ENCODE results near the gene FAM156A.

DNA sequence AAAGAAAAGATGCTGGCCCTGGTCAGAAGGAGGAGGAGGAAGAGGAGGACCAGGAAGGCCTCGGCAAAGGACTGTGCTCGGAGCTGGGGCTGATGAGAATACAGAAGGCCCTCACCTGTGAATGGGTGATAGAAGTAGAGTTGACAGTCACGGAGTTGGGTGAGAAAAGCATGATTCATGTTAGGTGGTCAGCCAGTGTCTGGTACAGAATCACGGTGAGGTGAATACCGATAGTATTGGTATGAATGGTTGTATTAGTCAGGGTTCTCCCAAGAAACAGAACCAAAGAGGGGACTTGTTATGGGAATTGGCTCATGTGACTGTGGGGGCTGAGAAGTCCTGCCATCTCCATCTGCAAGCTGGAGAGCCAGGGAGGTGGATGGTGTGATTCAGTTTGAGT is 32.5 kb upstream of the FAM156A start:
- TF ChIP-seq EZH2 (IDR thresholded peaks at IDR 0.05) (no peak), POLR2AphosphoS5 (IDR thresholded peaks at IDR 0.05; ENCODE audit: borderline replicate concordance, low read depth, low read length) (no peak), FOXP2 (optimal IDR thresholded peaks at IDR 0.05; ENCODE audit: control extremely low read depth, extremely low read length, insufficient read depth) (no peak)

Measured in SK-N-MC (cell line).